ENCODE measurements around the gene GTF2H2C.
"Not testable (repeated sequence)": the region's sequence is repeated elsewhere in the genome, so short reads cannot be mapped to it uniquely, and the experiment has no call there.

The GTF2H2C gene

DNA sequence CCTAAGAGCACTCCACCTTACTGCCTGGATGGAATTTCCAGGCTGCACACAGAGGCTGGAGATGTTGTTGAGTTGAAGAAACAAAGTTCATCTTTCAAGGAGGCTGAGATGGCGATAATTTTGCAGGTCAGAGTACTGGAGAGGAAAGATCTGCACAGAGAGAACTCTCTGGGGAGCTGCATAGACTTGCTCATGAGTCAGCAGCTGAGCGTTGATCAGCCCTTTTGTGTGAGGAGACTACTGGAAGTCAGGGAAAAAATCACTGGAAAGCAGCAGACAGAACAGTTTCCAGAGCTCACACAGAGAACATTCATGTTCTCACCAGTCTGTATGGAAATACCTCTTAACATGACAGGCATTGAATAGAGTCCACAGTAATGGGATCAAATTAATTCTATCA, 23.4 kb downstream of the GTF2H2C start:
- not testable (repeated sequence) for H3K9ac ChIP-seq (ENCODE audit: low read depth, low read length); H3K4me3 ChIP-seq (ENCODE audit: low read depth, low read length); H3K36me3 ChIP-seq (ENCODE audit: control insufficient read depth, insufficient read depth, low read length); H3K9me3 ChIP-seq (ENCODE audit: control insufficient read depth, insufficient read depth, low read length); H3K4me1 ChIP-seq (ENCODE audit: control insufficient read depth, insufficient read depth, low read length); H3K27me3 ChIP-seq (ENCODE audit: control insufficient read depth, insufficient read depth, low read length)

DNA sequence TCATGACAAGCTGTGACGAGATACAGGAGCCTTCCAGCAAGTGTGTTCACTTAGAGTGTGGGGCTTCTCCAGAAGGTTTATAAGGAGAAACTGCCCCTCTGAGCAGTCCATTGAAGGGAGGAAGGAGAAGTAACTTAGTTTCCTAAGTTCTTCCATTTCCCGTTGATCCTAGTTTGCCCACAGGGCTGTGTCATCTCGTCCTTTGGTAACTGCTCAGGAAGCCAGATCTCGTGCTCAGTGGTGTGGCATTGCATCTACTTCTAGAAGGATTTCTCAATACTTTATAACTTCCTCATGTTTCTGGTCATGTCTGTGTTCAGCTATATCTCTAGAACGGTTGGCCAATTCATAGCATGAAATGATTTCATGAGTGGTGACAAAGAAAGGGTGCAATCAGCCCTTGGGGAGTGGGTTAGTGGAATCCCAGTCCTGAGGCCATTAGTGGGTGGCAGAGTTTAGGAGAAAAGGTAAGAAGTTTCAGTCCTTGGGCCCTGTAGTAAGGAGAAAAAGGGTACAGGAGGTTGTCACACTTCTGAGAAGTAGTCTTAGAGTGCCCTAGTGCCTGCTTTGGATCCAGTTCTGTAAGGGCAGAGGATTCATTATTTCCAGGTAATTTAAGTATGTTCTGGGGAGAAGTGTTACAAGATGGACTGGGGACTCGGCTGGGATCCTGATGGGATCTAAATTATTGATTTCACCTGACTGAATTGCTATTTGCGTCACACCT, 36.3 kb downstream of the GTF2H2C start:
- not testable (repeated sequence) for H3K9me3 ChIP-seq (ENCODE audit: control insufficient read depth, insufficient read depth, low read length); H3K27me3 ChIP-seq (ENCODE audit: control insufficient read depth, insufficient read depth, low read length); H3K36me3 ChIP-seq (ENCODE audit: control insufficient read depth, insufficient read depth, low read length); H3K4me1 ChIP-seq (ENCODE audit: control insufficient read depth, insufficient read depth, low read length); H3K9ac ChIP-seq (ENCODE audit: low read depth, low read length); H3K4me3 ChIP-seq (ENCODE audit: low read depth, low read length)

DNA sequence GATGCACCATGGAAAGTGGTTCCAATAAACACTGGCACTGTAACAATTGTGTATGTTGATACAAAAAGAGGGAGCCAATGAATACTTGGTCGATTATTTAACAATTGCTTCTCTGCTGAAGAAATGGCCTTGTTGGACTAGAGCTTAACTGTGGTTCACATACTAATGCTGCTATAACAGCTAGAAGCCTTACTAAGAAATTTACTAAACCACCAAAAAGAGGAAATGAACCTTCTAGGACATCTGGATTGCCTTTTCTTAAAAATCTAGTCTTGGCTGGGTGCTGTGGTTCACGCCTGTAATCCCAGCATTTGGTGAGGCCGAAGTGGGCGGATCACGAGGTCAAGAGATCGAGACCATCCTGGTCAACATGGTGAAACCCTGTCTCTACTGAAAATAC, 42.0 kb downstream of the GTF2H2C start:
- H3K9ac ChIP-seq (ENCODE audit: low read depth, low read length); H3K4me1 ChIP-seq (ENCODE audit: control insufficient read depth, insufficient read depth, low read length); H3K36me3 ChIP-seq (ENCODE audit: control insufficient read depth, insufficient read depth, low read length); H3K4me3 ChIP-seq (ENCODE audit: low read depth, low read length); H3K9me3 ChIP-seq (ENCODE audit: control insufficient read depth, insufficient read depth, low read length); H3K27me3 ChIP-seq (ENCODE audit: control insufficient read depth, insufficient read depth, low read length): not testable (repeated sequence)

DNA sequence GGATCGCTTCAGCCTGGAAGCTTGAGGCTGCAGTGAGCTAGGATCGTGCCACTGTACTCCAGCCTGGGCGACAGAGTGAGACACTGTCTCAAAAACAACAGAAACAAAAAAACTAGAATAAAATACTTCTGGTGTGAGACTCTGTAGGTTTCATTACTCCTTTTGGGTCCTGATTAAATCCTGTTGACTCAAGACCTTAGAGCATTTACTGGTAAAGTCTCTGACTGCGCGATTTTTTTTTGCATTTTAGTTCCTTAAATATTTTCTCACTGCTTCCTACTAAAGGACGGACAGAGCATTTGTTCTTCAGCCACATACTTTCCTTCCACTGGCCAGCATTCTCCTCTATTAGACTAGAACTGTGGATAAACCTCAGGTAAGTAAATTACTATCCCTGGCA, 46.8 kb downstream of the GTF2H2C start:
- H3K9ac ChIP-seq (ENCODE audit: low read depth, low read length); H3K27me3 ChIP-seq (ENCODE audit: control insufficient read depth, insufficient read depth, low read length); H3K4me1 ChIP-seq (ENCODE audit: control insufficient read depth, insufficient read depth, low read length); H3K9me3 ChIP-seq (ENCODE audit: control insufficient read depth, insufficient read depth, low read length); H3K36me3 ChIP-seq (ENCODE audit: control insufficient read depth, insufficient read depth, low read length); H3K4me3 ChIP-seq (ENCODE audit: low read depth, low read length): not testable (repeated sequence)

DNA sequence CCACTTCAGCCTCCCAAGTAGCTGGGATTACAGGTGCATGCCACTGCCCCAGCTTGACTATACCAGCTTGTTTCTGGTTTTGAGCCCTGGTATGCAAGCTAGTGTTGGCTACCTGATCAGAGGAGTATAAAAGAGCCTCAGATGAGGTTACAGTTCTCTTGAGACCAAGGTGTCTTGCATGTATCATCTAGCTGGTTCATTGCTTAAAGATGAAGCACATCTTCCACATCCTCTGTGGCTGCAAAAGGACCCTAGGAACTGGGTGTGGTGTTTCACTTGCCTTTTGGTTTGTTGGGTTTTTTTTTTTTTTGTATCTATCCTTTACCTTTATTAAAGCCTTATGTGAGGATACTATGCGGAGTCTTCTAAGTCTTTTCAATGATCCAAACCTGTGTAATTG, 47.8 kb downstream of the GTF2H2C start:
- H3K9ac ChIP-seq (ENCODE audit: low read depth, low read length); H3K4me3 ChIP-seq (ENCODE audit: low read depth, low read length); H3K27me3 ChIP-seq (ENCODE audit: control insufficient read depth, insufficient read depth, low read length); H3K9me3 ChIP-seq (ENCODE audit: control insufficient read depth, insufficient read depth, low read length); H3K4me1 ChIP-seq (ENCODE audit: control insufficient read depth, insufficient read depth, low read length); H3K36me3 ChIP-seq (ENCODE audit: control insufficient read depth, insufficient read depth, low read length): not testable (repeated sequence)

DNA sequence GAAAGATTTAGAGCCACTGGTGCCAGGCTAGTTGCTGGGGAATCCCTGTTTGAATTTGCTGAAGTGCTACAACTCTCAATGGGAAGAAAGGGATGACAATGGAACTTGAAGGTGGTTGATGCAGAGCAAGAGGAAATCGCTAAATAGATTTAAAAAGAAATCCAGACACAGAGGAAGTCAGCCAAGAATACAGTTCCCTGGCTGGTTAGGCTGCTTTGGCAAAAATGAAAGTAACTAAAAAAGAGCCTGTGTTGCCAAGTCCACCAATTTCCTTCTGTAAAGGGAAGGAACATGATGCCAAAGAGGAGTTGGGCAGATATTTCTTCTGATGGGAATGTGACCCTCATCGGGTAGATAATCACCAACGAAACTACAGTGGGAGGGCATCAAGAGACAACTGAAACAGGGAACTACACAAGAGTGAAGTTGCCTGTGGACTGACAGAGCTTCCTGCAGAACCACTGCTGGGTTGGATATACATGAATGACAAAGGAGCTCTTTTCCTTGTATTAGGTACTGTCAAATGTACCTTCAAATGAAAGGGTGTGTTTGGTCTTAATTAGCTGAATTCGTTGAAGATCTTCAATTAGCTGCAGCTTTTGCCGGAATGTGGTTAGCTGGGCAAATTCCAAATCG, 49.0 kb downstream of the GTF2H2C start:
- H3K4me3 ChIP-seq (ENCODE audit: low read depth, low read length); H3K9me3 ChIP-seq (ENCODE audit: control insufficient read depth, insufficient read depth, low read length); H3K36me3 ChIP-seq (ENCODE audit: control insufficient read depth, insufficient read depth, low read length); H3K27me3 ChIP-seq (ENCODE audit: control insufficient read depth, insufficient read depth, low read length); H3K4me1 ChIP-seq (ENCODE audit: control insufficient read depth, insufficient read depth, low read length); H3K9ac ChIP-seq (ENCODE audit: low read depth, low read length): not testable (repeated sequence)

DNA sequence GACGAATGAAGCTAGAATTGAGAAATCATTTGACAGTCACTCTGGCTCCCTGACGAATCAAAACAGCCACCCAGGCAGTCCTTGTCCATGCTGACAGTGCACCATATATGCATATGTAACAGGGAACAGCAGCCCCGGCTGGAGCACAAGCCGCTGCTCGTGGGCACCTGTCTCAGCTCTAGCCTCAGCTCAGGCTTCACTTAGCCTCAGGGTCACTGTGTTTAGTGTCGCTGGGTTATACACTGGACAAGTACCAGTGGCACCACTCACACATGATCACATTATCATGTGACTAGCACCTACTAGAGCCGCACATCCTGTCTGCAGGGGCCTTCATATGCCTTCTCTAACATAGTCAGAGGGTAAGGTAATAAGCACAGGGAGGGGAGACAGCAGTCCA, 54.9 kb downstream of the GTF2H2C start:
- H3K9me3 ChIP-seq (ENCODE audit: control insufficient read depth, insufficient read depth, low read length); H3K4me1 ChIP-seq (ENCODE audit: control insufficient read depth, insufficient read depth, low read length); H3K4me3 ChIP-seq (ENCODE audit: low read depth, low read length); H3K9ac ChIP-seq (ENCODE audit: low read depth, low read length); H3K36me3 ChIP-seq (ENCODE audit: control insufficient read depth, insufficient read depth, low read length); H3K27me3 ChIP-seq (ENCODE audit: control insufficient read depth, insufficient read depth, low read length): not testable (repeated sequence)

DNA sequence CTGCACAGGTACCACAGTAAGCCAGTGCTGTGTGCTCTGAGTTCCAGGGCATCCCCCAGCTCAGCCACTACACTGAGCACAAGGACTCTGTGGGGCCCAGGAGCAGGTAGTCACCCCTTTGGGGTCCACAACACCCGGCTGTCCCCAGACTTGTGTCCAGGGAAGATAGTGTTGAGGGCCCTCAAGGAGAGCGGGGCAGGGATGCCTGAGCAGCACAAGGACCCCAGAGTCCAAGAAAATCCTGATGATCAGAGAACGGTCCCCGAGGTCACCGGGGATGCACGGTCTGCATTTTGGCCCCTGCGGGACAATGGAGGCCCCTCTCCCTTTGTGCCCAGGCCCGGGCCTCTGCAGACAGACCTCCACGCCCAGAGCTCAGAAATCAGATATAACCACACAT, 71.9 kb downstream of the GTF2H2C start:
- not testable (repeated sequence) for H3K27me3 ChIP-seq (ENCODE audit: control insufficient read depth, insufficient read depth, low read length); H3K4me1 ChIP-seq (ENCODE audit: control insufficient read depth, insufficient read depth, low read length); H3K9ac ChIP-seq (ENCODE audit: low read depth, low read length); H3K4me3 ChIP-seq (ENCODE audit: low read depth, low read length); H3K36me3 ChIP-seq (ENCODE audit: control insufficient read depth, insufficient read depth, low read length); H3K9me3 ChIP-seq (ENCODE audit: control insufficient read depth, insufficient read depth, low read length)

Measured in iPS-15b (cell line).